GM12878 (cell line): ENCODE results near the gene ACOT13.

Source experiments
- BCL3 ChIP-seq: IDR thresholded peaks from 2 replicates; pipeline ENCODE4 v1.6.1; 2011; ENCODE audit warnings: borderline replicate concordance, low read depth, mild to moderate bottlenecking, moderate library complexity, low read length; ENCODE audit not compliant: insufficient read depth, poor library complexity, severe bottlenecking
- CTCF ChIP-seq, 3 experiments: IDR thresholded peaks in 2 of 3; conservative IDR thresholded peaks in 1 of 3; 2 replicates each; pipeline ENCODE4 v1.5.1; 2011; ENCODE audit warnings: low read depth in 3 of 3, low read length in 3 of 3, mild to moderate bottlenecking in 3 of 3, control low read depth in 2 of 3, moderate library complexity in 2 of 3, inconsistent platforms in 1 of 3, mixed read lengths in 1 of 3; ENCODE audit not compliant: control insufficient read depth in 2 of 3, insufficient read depth in 1 of 3; ENCODE audit errors: extremely low read depth in 1 of 3
- HDGF ChIP-seq: fragments of 450-650 bp; IDR thresholded peaks from 2 replicates; pipeline ENCODE4 v1.6.1; 2016; ENCODE audit warnings: antibody characterized with exemption
- IKZF1 ChIP-seq: fragments of 450-650 bp; conservative IDR thresholded peaks from 2 replicates; pipeline ENCODE4 v1.6.1; 2017; ENCODE audit warnings: antibody characterized with exemption, mild to moderate bottlenecking
- NRF1 ChIP-seq: conservative IDR thresholded peaks from 2 replicates; pipeline ENCODE4 v1.6.1; 2011; ENCODE audit warnings: mild to moderate bottlenecking, low read depth, low read length, improper control_type of control experiment
- POLR2A ChIP-seq: IDR thresholded peaks from 2 replicates; pipeline ENCODE4 v1.6.1; 2011; ENCODE audit warnings: low read depth, mild to moderate bottlenecking, low read length
- POU2F2 ChIP-seq: IDR thresholded peaks from 3 replicates; pipeline ENCODE4 v1.6.1; 2011; ENCODE audit warnings: low read depth, mild to moderate bottlenecking, low read length, borderline replicate concordance
- RB1 ChIP-seq: fragments of 450-650 bp; formaldehyde crosslinking; IDR thresholded peaks from 2 replicates; pipeline ENCODE4 v1.6.1; 2017; ENCODE audit warnings: mild to moderate bottlenecking, borderline replicate concordance
- SMARCA5 ChIP-seq: fragments of 450-650 bp; IDR thresholded peaks from 2 replicates; pipeline ENCODE4 v1.6.1; 2017; ENCODE audit warnings: mild to moderate bottlenecking
- SMC3 ChIP-seq: IDR thresholded peaks from 2 replicates; pipeline ENCODE4 v1.6.1; 2011; ENCODE audit warnings: low read length, improper control_type of control experiment, borderline replicate concordance
- SRF ChIP-seq, 2 experiments: IDR thresholded peaks; 2 replicates each; pipeline ENCODE4 v1.6.1; 2011; ENCODE audit warnings: low read depth in 2 of 2, low read length in 2 of 2, mild to moderate bottlenecking in 1 of 2, moderate library complexity in 1 of 2
- TAF1 ChIP-seq: IDR thresholded peaks from 2 replicates; pipeline ENCODE4 v1.6.1; 2011; ENCODE audit warnings: mild to moderate bottlenecking, low read depth, low read length, borderline replicate concordance
- TARDBP ChIP-seq: IDR thresholded peaks from 2 replicates; pipeline ENCODE4 v1.6.1; 2016; ENCODE audit warnings: borderline replicate concordance
- TF ChIP-seq, protein P1 (sequence below): IDR thresholded peaks from 2 replicates; pipeline ENCODE4 v1.6.1; 2012; ENCODE audit warnings: low read depth, low read length, improper control_type of control experiment

- no peak for TF ChIP-seq RB1
- TF ChIP-seq HDGF: no peak
- no peak for TF ChIP-seq NRF1
- TF ChIP-seq BCL3: no peak
- no peak for TF ChIP-seq SMARCA5
- TF ChIP-seq CTCF (IDR thresholded peaks at IDR 0.05 in 2 of 3, conservative IDR thresholded peaks at IDR 0.05 in 1 of 3; ENCODE audit: control insufficient read depth in 2 of 3, extremely low read depth in 1 of 3, insufficient read depth in 1 of 3, low read depth in 3 of 3, low read length in 3 of 3): no peak
- no peak for TF ChIP-seq SMC3
- no peak for TF ChIP-seq TAF1
- TF ChIP-seq, protein P1, sequence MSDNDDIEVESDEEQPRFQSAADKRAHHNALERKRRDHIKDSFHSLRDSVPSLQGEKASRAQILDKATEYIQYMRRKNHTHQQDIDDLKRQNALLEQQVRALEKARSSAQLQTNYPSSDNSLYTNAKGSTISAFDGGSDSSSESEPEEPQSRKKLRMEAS: no peak
- no peak for TF ChIP-seq TARDBP
- no peak for TF ChIP-seq POU2F2
- no peak for TF ChIP-seq IKZF1
- no peak for TF ChIP-seq SRF (IDR thresholded peaks at IDR 0.05; ENCODE audit: low read depth in 2 of 2, low read length in 2 of 2)
- no peak for TF ChIP-seq POLR2A
Observed at GRCh38 chr6:24660105-24660504, 6.8 kb upstream of the ACOT13 start.
